BLaER1 (cell line): ENCODE measurements around the gene MCCC1.

Source experiments
- H3K27ac ChIP-seq: shearing (Covaris generic); formaldehyde crosslinking; 2 replicates; pipeline ENCODE4 v1.8.1; 2022
- H3K27me3 ChIP-seq: shearing (Covaris generic); formaldehyde crosslinking; 2 replicates; pipeline ENCODE4 v1.8.1; 2022
- H3K36me3 ChIP-seq: shearing (Covaris generic); formaldehyde crosslinking; 2 replicates; pipeline ENCODE4 v1.8.1; 2022
- H3K4me1 ChIP-seq: shearing (Covaris generic); formaldehyde crosslinking; 2 replicates; pipeline ENCODE4 v1.8.1; 2022
- H3K4me2 ChIP-seq: shearing (Covaris generic); formaldehyde crosslinking; 2 replicates; pipeline ENCODE4 v1.8.1; 2022
- H3K4me3 ChIP-seq: shearing (Covaris generic); formaldehyde crosslinking; 2 replicates; pipeline ENCODE4 v1.8.1; 2022
- H3K9ac ChIP-seq: shearing (Covaris generic); formaldehyde crosslinking; 2 replicates; pipeline ENCODE4 v1.8.1; 2022
- H3K9me3 ChIP-seq: shearing (Covaris generic); formaldehyde crosslinking; 2 replicates; pipeline ENCODE4 v1.8.1; 2022
- H4K20me1 ChIP-seq: shearing (Covaris generic); formaldehyde crosslinking; 2 replicates; pipeline ENCODE4 v1.8.1; 2022
- Cebpa-rat ChIP-seq: shearing (Covaris generic); IDR thresholded peaks from 2 replicates; pipeline ENCODE4 v1.8.1; 2022

MCCC1 gene

DNA sequence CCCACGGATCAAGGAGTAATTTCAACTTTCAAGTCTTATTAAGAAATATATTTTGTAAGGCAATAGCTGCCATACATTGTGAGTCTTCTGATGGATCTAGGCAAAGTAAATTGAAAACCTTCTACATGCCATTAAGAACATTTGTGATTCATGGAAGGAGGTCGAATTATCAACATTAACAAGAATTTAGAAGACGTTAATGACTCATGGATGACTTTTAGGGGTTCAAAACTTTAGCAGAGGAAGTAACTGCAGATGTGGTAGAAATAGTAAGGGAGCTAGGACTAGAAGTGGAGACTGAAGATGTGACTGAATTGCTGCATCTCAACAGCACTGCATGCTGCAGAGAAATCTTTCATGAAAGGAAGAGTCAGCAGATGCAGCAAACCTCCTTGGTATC, 70.9 kb downstream of the MCCC1 start:
- H3K27ac ChIP-seq, result no peak overlapping the region
- peaks cover 23% of the 10 kb centered on the region for H3K9me3 ChIP-seq
- no peak overlapping the region for H3K9ac ChIP-seq
- TF ChIP-seq Cebpa-rat, result no peak
- H4K20me1 ChIP-seq, result no peaks in the 10 kb centered on the region
- peaks cover 81% of the 10 kb centered on the region for H3K36me3 ChIP-seq
- H3K4me1 ChIP-seq, result no peaks in the 10 kb centered on the region
- H3K27me3 ChIP-seq, result no peaks in the 10 kb centered on the region
- H3K4me3 ChIP-seq, result no peak overlapping the region
- no peak overlapping the region for H3K4me2 ChIP-seq

DNA sequence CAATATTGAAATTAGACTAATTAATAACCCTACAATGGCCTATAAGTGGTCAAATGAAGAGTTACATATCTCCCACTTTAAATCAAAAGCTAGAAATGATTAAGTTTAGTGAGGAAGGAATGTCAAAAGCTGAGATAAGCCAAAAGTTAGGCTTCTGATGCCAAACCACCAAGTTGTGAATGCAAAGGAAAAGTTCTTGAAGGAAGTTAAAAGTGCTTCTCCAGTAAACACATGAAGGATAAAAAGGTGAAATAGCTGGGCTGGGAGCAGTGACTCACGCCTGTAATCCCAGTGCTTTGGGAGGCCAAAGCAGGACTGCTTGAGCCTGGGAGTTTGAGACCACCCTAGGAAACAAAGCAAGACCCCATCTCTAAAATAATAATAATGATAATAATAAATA, 72.0 kb downstream of the MCCC1 start:
- Histone ChIP-seq H3K36me3 (peaks cover 77% of the 10 kb centered on the region), H3K4me3 (no peak overlapping the region), H3K9ac (no peak overlapping the region), H3K9me3 (peaks cover 23% of the 10 kb centered on the region), H3K4me1 (no peaks in the 10 kb centered on the region), H3K4me2 (no peak overlapping the region), H3K27me3 (no peaks in the 10 kb centered on the region), H4K20me1 (no peaks in the 10 kb centered on the region), H3K27ac (no peak overlapping the region)
- TF ChIP-seq Cebpa-rat, result no peak

DNA sequence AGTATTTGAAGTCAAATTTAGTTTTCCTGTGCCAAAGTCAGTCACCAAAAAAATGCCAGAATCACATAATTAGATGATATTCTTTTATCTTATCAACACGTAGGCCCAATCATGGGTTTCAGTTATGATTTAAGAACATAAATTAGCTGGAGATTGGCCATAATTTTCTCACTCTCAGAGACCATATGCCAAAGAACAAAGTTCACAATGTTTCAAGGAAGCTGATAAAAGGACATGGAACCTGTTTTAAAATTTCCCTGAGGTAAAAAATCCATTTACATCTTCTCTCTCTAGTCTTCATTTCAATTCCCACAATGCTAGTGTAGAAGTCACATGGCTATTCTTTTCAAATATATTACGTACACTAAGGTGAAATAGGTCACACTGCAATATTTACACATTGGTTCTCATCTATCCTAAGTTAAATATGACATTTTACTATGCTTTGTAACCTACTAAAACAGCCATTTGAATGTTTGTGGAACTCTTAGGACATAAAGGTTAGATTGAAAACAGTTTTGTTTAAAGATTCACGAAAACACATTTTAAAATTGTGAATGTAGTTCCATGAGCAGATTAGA, 76.3 kb downstream of the MCCC1 start:
- Histone ChIP-seq H3K27ac (no peak overlapping the region), H3K4me2 (no peak overlapping the region), H4K20me1 (no peaks in the 10 kb centered on the region), H3K9ac (no peak overlapping the region), H3K36me3 (peaks cover 77% of the 10 kb centered on the region), H3K4me1 (no peaks in the 10 kb centered on the region), H3K27me3 (no peaks in the 10 kb centered on the region), H3K4me3 (no peak overlapping the region), H3K9me3 (peaks cover 3% of the 10 kb centered on the region)
- no peak for TF ChIP-seq Cebpa-rat

DNA sequence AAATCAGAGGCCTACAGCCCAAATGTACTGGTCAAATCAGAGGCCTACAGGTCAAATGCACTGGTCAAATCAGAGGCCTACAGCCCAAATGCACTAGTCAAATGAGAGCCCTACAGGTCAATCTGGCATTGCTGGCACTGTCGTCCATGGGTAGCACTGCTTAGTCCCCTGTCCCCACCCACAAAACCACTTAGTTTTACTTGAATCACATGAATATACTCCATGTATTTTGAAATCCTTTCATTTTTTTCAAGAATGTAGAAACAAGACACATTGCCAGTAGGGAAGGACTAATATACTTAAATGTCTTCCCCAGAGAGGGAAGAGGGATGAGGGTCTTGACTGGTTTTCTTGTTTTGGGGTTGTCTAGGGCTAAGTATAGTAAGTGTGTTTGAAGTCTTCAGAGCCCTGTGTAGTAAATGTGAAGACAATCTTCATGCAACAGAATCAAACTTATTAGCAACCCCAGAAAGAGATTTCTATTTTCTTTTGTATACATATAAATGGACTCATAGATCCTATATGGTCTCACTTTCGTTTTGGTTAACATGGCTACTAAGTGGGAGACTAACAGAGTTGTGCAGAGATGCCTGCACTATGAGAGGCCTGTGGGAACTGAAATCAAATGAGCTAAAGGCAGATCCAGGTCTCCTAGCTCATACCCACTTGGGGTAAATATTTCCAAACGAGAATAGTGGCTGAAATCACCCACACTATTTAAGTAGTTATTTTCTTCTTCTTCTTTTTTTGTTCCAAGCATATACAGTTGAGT, 80.7 kb downstream of the MCCC1 start:
- Histone ChIP-seq H4K20me1 (no peaks in the 10 kb centered on the region), H3K27ac (no peak overlapping the region), H3K4me3 (no peak overlapping the region), H3K9ac (no peak overlapping the region), H3K36me3 (peaks cover 92% of the 10 kb centered on the region), H3K9me3 (no peaks in the 10 kb centered on the region), H3K4me1 (no peaks in the 10 kb centered on the region), H3K4me2 (no peak overlapping the region), H3K27me3 (no peaks in the 10 kb centered on the region)
- TF ChIP-seq Cebpa-rat, result no peak

DNA sequence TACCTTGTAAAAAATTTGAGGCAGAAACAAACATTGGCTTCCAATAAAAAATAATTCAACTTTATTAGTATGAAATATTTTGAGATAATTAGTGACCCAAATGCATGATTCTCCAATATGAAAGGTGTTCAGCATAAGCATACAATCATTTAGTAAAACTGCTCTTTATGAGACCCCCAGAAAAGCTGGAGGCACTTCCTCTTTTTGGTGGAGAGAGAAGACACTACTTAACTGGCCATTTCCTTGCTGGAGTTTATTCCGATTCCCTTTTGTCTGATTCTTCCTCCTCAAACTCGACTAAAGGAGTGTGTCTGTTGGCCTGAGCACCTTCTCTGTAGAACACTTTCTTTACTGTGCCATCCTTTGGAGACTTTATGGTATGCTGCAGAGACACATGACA, 84.1 kb downstream of the MCCC1 start:
- Histone ChIP-seq H3K27ac (no peak overlapping the region), H3K4me1 (no peaks in the 10 kb centered on the region), H3K9me3 (no peaks in the 10 kb centered on the region), H3K27me3 (no peaks in the 10 kb centered on the region), H3K4me3 (no peak overlapping the region), H4K20me1 (no peaks in the 10 kb centered on the region), H3K36me3 (peaks cover 82% of the 10 kb centered on the region), H3K9ac (no peak overlapping the region), H3K4me2 (no peak overlapping the region)
- TF ChIP-seq Cebpa-rat, result no peak

DNA sequence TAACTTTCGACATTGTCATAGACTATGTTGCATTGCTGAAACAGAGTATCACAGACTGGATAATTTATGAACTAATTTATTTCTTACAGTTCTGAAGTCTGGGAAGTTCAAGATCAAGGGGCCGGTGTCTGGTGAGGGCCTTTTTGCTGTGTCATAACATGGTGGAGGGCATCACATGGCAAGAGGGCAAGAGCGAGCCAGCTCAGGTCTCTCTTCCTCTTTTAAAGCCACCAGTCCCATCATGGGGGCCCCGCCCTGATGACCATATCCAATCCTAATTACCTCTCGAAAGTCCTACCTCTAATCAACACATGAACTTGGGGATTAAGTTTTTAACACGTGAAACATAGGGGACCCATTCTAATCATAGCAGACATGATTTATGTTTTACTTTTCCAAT, 85.4 kb downstream of the MCCC1 start:
- no peaks in the 10 kb centered on the region for H3K4me1 ChIP-seq
- H3K4me3 ChIP-seq, result no peak overlapping the region
- H3K9ac ChIP-seq, result no peak overlapping the region
- H3K27ac ChIP-seq, result no peak overlapping the region
- peaks cover 69% of the 10 kb centered on the region for H3K36me3 ChIP-seq
- H3K9me3 ChIP-seq, result no peaks in the 10 kb centered on the region
- no peak overlapping the region for H3K4me2 ChIP-seq
- no peak for TF ChIP-seq Cebpa-rat
- no peaks in the 10 kb centered on the region for H4K20me1 ChIP-seq
- H3K27me3 ChIP-seq, result no peaks in the 10 kb centered on the region

DNA sequence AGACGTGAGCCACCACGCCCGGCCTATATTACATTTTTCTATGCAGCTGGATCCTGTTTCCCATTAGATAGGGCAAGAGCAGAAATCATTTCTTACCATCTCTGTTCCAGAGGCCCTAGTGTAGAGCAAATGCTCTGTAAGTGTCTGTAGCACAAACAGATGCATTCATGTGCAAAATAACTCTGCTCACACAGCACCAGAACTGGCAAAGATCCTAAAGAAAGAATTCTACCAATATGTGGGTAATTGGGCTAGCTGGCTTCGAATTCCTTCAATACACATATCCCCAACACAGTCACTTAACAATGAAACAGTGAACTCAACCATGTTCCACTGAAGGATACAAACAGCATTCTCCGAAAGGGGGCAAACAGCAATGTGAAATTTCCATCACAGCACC, 86.2 kb downstream of the MCCC1 start:
- no peak for TF ChIP-seq Cebpa-rat
- no peak overlapping the region for H3K4me3 ChIP-seq
- H3K36me3 ChIP-seq, result peaks cover 61% of the 10 kb centered on the region
- no peak overlapping the region for H3K9ac ChIP-seq
- no peaks in the 10 kb centered on the region for H3K4me1 ChIP-seq
- H4K20me1 ChIP-seq, result no peaks in the 10 kb centered on the region
- no peak overlapping the region for H3K4me2 ChIP-seq
- no peaks in the 10 kb centered on the region for H3K27me3 ChIP-seq
- no peaks in the 10 kb centered on the region for H3K9me3 ChIP-seq
- no peak overlapping the region for H3K27ac ChIP-seq

DNA sequence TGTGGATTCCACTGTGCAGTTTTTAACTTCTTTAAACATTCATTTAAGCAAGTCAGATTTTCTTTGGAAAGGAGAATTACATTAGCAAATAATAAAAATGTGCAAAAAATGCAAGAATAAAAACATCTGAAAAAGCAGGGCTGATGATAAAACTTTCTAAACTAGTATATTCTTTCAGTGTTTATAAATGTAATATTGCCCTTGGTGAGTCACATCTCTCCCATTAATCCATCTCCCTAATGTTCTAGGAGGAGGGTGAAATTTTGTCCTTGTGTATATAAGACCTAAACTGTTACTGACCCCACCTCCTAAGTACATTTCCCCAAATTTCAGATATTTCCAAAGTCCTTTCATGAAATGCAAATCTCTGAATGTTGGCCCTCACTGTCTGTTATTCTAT, 90.5 kb downstream of the MCCC1 start:
- Histone ChIP-seq H4K20me1 (no peaks in the 10 kb centered on the region), H3K36me3 (peaks cover 22% of the 10 kb centered on the region), H3K4me2 (no peak overlapping the region), H3K9me3 (no peaks in the 10 kb centered on the region), H3K4me1 (no peaks in the 10 kb centered on the region), H3K9ac (no peak overlapping the region), H3K27me3 (no peaks in the 10 kb centered on the region), H3K27ac (no peak overlapping the region), H3K4me3 (no peak overlapping the region)
- no peak for TF ChIP-seq Cebpa-rat

DNA sequence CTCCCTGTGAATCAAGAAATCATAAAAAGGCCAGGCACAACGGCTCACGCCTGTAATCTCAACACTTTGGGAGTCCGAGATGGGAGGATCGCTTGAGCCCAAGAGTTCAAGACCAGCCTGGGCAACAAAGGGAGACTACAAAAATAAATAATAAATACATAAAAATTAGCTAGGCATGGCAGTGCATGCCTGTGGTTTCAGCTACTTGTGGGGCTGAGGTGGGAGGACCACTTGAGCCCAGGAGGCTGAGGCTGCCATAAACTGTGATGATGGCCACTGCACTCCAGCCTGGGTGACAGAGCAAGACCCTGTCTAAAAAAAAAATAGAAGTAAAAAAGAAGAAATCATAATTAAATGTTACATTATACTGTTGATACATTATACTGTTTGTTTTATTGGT, 91.0 kb downstream of the MCCC1 start:
- H3K9ac ChIP-seq, result no peak overlapping the region
- H3K27me3 ChIP-seq, result no peaks in the 10 kb centered on the region
- H3K9me3 ChIP-seq, result no peaks in the 10 kb centered on the region
- no peak overlapping the region for H3K4me3 ChIP-seq
- H3K27ac ChIP-seq, result no peak overlapping the region
- H3K4me1 ChIP-seq, result no peaks in the 10 kb centered on the region
- H3K4me2 ChIP-seq, result no peak overlapping the region
- peaks cover 17% of the 10 kb centered on the region; the same call in 1 of the 2 replicates for H3K36me3 ChIP-seq
- H4K20me1 ChIP-seq, result no peaks in the 10 kb centered on the region
- TF ChIP-seq Cebpa-rat, result no peak

DNA sequence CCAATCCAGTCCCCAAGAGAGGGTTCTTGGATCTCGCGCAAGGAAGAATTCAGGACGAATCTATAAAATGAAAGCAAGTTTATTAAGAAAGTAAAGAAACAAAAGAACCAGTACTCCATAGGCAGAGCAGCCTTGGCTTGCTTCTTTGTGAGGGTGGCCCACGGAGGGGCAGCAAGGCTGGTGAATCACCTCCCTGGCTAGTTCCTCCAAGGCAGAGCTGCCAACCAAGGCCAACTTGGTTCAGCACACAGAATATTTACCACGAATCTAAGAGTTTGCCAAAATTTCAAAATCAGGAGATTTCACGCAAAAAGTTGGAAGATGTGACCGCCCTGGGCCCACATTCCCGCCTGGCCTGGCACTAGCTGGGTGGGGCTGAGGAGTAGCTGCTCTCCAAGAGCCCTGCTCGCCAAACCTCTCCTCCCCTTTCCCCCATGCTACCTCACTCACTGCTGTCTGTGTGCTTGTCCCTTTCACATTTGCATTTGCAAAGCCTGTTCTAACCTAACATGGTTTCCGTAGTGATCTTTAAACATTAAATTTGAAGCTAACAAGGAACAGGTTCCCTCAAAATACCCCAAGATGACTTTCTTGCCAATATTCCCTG, 92.8 kb downstream of the MCCC1 start:
- no peak for TF ChIP-seq Cebpa-rat

More for the DNA sequence above, 92.8 kb downstream of the MCCC1 start:
- Histone ChIP-seq H4K20me1 (no peaks in the 10 kb centered on the region), H3K4me3 (no peak overlapping the region), H3K4me2 (no peak overlapping the region), H3K27me3 (no peaks in the 10 kb centered on the region), H3K4me1 (no peaks in the 10 kb centered on the region), H3K27ac (no peak overlapping the region), H3K9ac (no peak overlapping the region), H3K9me3 (no peaks in the 10 kb centered on the region), H3K36me3 (no peaks in the 10 kb centered on the region)
